K562 (cell line): Measurements from ENCODE around the gene SPZ1. TPM values are rescaled to one million over a fixed set of nuclear protein-coding genes. Genes with fewer than 3 reads are reported as not detected.

ENCODE experiments used
- ARHGAP35 ChIP-seq: fragments of 450-650 bp; IDR thresholded peaks from 2 replicates; pipeline ENCODE4 v1.6.1; 2018; ENCODE audit not compliant: partially characterized antibody
- CBFA2T2 ChIP-seq: fragments of 450-650 bp; conservative IDR thresholded peaks from 2 replicates; pipeline ENCODE4 v1.6.1; 2017; ENCODE audit warnings: mild to moderate bottlenecking
- GTF2F1 ChIP-seq: IDR thresholded peaks from 2 replicates; pipeline ENCODE4 v1.6.1; 2011; ENCODE audit warnings: low read depth, low read length, improper control_type of control experiment
- HDAC6 ChIP-seq: IDR thresholded peaks from 2 replicates; pipeline ENCODE4 v1.6.1; 2012; ENCODE audit warnings: low read depth, mild to moderate bottlenecking, control low read depth, inconsistent platforms, low read length, moderate library complexity
- HNRNPLL ChIP-seq: fragments of 200-400 bp; formaldehyde crosslinking; IDR thresholded peaks from 2 replicates; pipeline ENCODE4 v1.6.1; 2017; ENCODE audit warnings: low read length, low read depth, mild to moderate bottlenecking; ENCODE audit not compliant: poor library complexity, severe bottlenecking
- MAFK ChIP-seq: IDR thresholded peaks from 2 replicates; pipeline ENCODE4 v1.6.1; 2011; ENCODE audit warnings: low read length, improper control_type of control experiment
- MCM2 ChIP-seq: fragments of 450-650 bp; IDR thresholded peaks from 2 replicates; pipeline ENCODE4 v1.6.1; 2017; ENCODE audit warnings: low read depth, mild to moderate bottlenecking
- MEF2D ChIP-seq: conservative IDR thresholded peaks from 2 replicates; pipeline ENCODE4 v1.6.1; 2016; ENCODE audit warnings: low read depth, missing genetic modification characterization, missing compliant biosample characterization
- MNT ChIP-seq, 2 experiments: fragments of 450-650 bp; conservative IDR thresholded peaks; 2 replicates each; pipeline ENCODE4 v1.6.1; 2017; ENCODE audit warnings: mild to moderate bottlenecking in 2 of 2, moderate library complexity in 2 of 2
- SAFB ChIP-seq: fragments of 200-400 bp; formaldehyde crosslinking; IDR thresholded peaks from 2 replicates; pipeline ENCODE4 v1.6.1; 2017; ENCODE audit warnings: low read depth, low read length, borderline replicate concordance
- TAF9B ChIP-seq: fragments of 450-650 bp; IDR thresholded peaks from 2 replicates; pipeline ENCODE4 v1.6.1; 2018; ENCODE audit warnings: mild to moderate bottlenecking; ENCODE audit not compliant: partially characterized antibody
- THAP12 ChIP-seq: fragments of 250-450 bp; sonication (Bioruptor Pico); IDR thresholded peaks from 2 replicates; pipeline ENCODE4 v1.9.0; 2021; ENCODE audit warnings: mild to moderate bottlenecking, inconsistent platforms
- THRAP3 ChIP-seq: fragments of 450-650 bp; IDR thresholded peaks from 2 replicates; pipeline ENCODE4 v1.6.1; 2016; ENCODE audit warnings: mild to moderate bottlenecking, inconsistent platforms, borderline replicate concordance
- TRIM25 ChIP-seq: fragments of 450-650 bp; IDR thresholded peaks from 2 replicates; pipeline ENCODE4 v1.7.0; 2016; ENCODE audit warnings: borderline replicate concordance
- ZFP91 ChIP-seq: sonication (generic); formaldehyde crosslinking; IDR thresholded peaks from 2 replicates; pipeline ENCODE4 v1.8.0; 2022; ENCODE audit warnings: mild to moderate bottlenecking, missing genetic modification reagents
- ZNF609 ChIP-seq: sonication (generic); formaldehyde crosslinking; IDR thresholded peaks from 2 replicates; pipeline ENCODE4 v1.8.1; 2023; ENCODE audit warnings: missing genetic modification reagents, mild to moderate bottlenecking, borderline replicate concordance
- polyA plus RNA-seq, 8 experiments: library from polyadenylated mRNA; depleted of rRNA in 4 of 8; stranded (reverse) in 5 of 8; unstranded in 3 of 8; fragments of >200 nt; fragmentation: Nextera tagmentation in 2 of 8; fragmentation: Illumina TruSeq in 1 of 8; extraction: Ambion mirVana in 2 of 8; extraction: Trizol in 1 of 8; gene quantifications; 2 replicates each; pipeline versions ENCODE4 v1.2.1 to v1.2.3, GENCODE V29; 2011 to 2014; ENCODE audit warnings: inconsistent platforms in 1 of 8, missing spikeins in 1 of 8
- total RNA-seq, 7 experiments: library from RNA; depleted of rRNA in 6 of 7; stranded (reverse); fragments of >200 nt in 6 of 7; fragmentation: Illumina TruSeq in 2 of 7; extraction: Trizol in 2 of 7; gene quantifications; 2 replicates each; pipeline versions ENCODE4 v1.2.1 to v1.2.3, GENCODE V29; 2011 to 2021; ENCODE audit warnings: low replicate concordance in 1 of 7

Gene SPZ1
- total and polyA plus RNA-seq, 9 of the 15 experiments (the other 6 are each of a cell fraction or from before 2014, with no cell fraction given) = not detected

GRCh38 chr5:80360914-80361444 lies 41.2 kb downstream of the SPZ1 start (continued):
- no peak for TF ChIP-seq THAP12
- no peak for TF ChIP-seq HDAC6
- no peak for TF ChIP-seq TRIM25
- TF ChIP-seq ZNF609 (CRISPR knock-in tag) = no peak
- no peak for TF ChIP-seq MAFK
- no peak for TF ChIP-seq MCM2
- TF ChIP-seq CBFA2T2 = no peak
- no peak for TF ChIP-seq ZFP91 (CRISPR knock-in tag)
- peak; percentile 60 for TF ChIP-seq ARHGAP35
- TF ChIP-seq MEF2D (tag) = no peak
- no peak for TF ChIP-seq MNT (conservative IDR thresholded peaks at IDR 0.05)
- TF ChIP-seq SAFB = no peak
- no peak for TF ChIP-seq TAF9B
- TF ChIP-seq THRAP3 = peak; percentile 38; the same call in 1 of the 2 replicates
- TF ChIP-seq HNRNPLL = no peak
- TF ChIP-seq GTF2F1 = no peak
